Globus pallidus (tissue), 1 donor: ENCODE results near the gene FKTN.
"Not testable (repeated sequence)": the region's sequence is repeated elsewhere in the genome, so short reads cannot be mapped to it uniquely, and the experiment has no call there.

Experiments
- DNase-seq: peaks from one replicate; pipeline ENCODE4 v3.0.0-alpha.2; 2015; ENCODE audit warnings: low spot score

The FKTN gene

DNA sequence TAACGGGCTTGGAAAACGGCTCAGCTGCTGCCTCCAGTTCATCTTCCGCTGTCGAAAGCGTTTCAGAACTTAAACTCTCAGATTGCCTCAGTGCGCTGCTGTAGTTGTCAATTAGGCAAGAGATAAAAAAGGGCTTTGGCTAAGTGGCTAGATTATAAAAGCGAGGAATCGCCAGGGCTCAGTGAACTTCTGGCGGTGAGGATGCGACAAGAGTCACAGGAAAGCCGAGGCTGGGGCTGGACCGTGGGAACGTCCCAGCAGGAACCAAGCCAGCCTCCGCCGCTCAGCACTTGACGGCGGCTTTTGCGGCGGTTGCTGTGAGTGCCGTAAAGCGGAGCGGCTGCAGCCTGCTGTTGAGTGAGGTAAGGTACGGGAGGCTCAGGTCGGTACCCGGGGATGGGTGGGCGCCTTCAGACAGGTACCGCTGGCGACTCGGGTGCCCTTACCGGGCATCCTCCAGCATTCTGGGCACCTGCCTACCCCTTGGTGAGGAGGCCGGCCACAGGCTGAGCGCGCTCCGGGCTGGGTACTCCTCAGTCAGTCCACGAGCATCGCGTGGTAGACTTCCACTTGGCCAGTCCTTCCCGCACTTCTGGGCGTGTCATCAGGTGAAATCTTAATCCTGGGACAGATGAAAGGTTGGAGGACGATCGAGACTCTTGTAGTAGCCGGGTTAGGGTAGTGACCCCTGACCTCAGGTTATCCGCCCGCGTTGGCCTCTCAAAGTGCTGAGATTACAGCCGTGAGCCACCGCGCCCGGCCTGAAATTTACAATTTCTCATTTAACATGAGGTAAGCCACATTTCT, at the start of gene FKTN:
Gene FKTN, plus strand, starts transcription at position 328 of the 807 bp plus-strand sequence. CDS start 16,902 bp downstream, outside the sequence.
- DNase-seq: peak; percentile 83

DNA sequence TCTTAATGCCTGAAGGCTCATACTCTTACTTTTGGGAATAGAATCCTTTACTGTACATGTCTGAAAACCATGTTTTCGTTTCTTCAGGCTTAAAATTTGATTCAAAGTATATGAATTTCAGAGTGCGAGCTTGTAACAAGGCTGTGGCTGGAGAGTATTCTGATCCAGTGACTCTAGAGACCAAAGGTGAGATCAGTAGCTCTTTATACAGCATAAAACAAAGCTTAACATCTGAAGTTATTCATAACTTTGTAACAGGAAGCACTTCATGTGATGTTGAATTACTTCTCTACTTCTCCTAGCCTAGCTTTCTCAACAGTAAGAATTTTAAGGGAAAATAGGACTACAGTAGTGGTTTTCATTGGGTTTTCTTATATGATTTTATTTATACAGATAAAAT, 49.4 kb upstream of the FKTN start:
- DNase-seq: no peak

GRCh38 chr9:105510024-105510423, 47.9 kb upstream of the FKTN start:
- no peak for DNase-seq

DNA sequence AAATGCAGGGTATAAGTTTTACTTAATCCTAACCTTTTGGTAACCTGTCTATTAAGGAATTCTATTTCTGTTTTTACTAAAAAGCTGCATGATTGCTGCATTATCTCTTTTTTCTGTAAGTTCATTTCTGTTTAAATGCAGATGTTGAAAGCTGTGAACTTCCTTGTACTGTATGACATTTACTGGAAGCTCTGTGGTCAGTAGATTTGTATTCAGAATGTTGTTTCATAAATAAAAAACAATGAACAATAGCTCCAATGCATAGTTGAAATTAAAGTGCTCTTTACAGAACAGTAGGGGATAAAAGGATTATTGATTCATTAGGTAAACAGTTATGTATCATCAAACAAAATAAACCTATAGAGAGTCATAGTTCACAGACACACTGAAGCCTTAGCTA, 46.5 kb upstream of the FKTN start:
- peak; percentile 6 for DNase-seq

GRCh38 chr9:105515811-105516413, 42.0 kb upstream of the FKTN start:
- DNase-seq: no peak

GRCh38 chr9:105519710-105520369, 38.1 kb upstream of the FKTN start:
- not testable (repeated sequence) for DNase-seq

DNA sequence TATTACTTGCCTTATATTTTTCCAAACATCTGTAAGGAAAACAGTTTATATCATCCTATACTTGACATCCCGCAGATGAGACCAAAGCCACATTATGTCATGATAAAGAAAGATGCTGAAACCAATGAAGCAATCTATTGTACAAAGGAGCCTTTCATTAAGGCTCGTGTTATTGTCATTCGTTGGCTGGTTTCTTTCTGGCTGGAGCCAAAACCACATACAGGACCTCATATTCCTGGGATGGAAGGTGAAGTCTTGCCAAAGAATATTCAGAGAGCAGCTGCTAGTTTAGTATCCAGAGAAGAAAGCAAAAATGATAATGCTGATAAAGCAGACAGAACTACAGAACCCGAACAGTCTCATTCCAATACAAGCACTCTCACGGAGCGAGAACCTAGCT, 36.9 kb upstream of the FKTN start:
- DNase-seq: peak; percentile 33

DNA sequence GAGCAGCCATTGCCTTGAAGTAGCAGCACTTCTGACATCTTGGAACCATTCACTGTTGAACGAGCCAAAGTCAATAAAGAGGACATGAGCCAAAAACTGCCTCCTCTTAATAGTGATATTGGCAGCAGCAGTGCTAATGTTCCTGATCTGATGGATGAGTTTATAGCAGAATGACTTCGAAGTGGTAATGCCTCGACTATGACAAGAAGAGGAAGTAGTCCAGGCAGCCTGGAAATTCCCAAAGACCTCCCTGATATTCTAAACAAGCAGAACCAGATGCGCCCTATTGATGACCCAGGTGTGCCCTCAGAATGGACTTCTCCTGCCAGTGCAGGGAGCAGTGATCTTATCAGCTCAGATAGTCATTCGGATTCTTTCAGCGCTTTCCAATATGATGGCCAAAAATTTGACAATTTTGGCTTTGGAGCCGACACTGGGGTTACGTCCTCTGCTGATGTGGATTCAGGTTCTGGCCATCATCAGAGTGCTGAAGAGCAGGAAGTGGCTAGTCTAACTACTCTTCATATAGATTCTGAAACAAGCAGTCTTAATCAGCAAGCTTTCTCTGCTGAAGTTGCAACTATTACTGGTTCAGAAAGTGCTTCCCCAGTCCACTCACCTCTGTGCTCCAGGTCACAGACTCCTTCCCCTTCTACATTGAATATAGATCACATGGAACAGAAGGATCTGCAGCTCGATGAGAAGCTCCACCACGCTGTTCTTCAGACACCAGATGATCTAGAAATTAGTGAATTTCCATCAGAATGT, 35.1 kb upstream of the FKTN start:
- not testable (repeated sequence) for DNase-seq

- no peak for DNase-seq
Observed at GRCh38 chr9:105531530-105531929, 26.4 kb upstream of the FKTN start.

GRCh38 chr9:105535920-105536668, 21.8 kb upstream of the FKTN start:
- no peak for DNase-seq

- DNase-seq: no peak
Observed at GRCh38 chr9:105539452-105539851, 18.5 kb upstream of the FKTN start.

DNA sequence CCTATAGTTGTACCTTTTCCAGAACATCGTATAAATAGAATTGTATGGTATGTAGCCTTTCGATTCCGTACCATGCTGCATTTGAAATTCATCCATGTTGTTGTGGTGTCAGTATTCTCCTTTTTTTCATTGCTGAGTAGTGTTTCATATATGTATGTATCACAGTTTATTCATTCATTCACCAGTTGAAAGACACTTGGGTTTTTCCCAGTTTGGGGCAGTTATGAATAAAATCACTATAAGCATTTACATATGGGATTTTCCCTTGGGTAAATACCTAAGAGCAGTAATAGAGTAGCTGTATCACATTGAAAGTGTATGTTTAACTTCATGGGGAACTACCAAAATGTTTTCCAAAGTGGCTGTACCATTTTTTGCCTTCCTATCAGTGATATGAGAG, 16.1 kb upstream of the FKTN start:
- no peak for DNase-seq

DNA sequence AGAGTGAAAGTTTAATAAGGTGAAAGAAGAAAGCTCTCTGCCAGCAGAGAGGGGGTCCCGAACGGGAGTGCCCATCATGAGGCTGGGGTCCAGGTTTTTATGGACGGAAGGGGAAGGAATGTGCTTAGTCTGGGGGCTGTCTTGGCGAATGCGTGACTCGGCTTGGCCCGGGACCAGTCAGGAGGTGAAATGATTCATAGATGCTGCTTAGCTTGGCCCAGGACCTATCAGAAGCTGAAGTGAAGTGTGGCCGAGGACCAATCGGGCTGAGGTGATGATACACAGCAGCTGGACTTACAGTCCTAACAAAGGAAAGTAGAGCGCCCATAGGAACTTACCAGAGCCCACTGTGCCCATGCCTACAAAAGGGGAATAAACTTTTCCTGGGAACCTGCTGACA, 3.9 kb upstream of the FKTN start:
- DNase-seq: no peak

DNA sequence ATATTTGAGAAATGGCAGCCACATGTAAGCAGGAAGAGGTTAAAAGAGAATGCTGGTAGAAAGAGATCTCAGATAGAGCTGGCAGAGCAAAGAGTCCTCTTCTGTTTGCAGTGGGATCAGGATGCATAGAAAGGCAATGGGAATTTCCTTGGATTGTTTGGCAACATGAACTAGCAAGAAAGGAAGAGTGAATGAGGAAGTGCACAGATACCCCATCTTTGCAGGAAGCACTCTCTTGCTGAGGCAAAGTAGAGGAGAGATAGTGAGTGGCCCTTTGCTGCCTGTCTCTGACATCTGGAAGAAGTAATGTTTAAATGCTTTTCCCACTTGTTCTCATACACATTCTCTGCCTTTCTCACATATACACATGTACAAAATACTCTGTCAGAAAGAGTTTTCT, 14.5 kb downstream of the FKTN start:
- no peak for DNase-seq

- not testable (repeated sequence) for DNase-seq
Observed at GRCh38 chr9:105579952-105580351, 22.0 kb downstream of the FKTN start.

DNA sequence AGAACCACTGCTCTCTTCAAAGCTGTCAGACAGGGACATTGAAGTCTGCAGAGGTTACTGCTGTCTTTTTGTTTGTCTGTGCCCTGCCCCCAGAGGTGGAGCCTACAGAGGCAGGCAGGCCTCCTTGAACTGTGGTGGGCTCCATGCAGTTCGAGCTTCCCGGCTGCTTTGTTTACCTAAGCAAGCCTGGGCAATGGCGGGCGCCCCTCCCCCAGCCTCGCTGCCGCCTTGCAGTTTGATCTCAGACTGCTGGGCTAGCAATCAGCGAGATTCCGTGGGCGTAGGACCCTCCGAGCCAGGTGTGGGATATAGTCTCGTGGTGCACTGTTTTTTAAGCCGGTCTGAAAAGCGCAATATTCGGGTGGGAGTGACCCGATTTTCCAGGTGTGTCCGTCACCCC, 23.6 kb downstream of the FKTN start:
- DNase-seq: not testable (repeated sequence)

DNA sequence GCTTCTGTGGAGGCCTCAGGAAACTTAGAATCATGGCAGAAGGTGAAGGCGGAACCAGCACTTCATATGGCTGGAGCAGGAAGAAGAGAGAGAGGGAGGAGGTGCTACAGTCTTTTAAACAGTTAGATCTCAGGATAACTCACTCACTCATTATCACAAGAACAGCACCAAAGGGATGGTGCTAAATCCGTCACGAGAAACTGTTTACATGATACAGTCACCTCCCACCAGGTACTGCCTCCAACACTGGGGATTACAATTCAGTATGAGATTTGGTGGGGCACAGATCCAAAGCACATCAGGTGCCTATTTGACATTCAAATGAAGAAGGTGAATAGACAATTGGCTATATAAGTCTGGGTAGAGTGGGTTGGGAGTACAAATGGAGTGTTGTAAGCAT, 35.2 kb downstream of the FKTN start:
- no peak for DNase-seq

DNA sequence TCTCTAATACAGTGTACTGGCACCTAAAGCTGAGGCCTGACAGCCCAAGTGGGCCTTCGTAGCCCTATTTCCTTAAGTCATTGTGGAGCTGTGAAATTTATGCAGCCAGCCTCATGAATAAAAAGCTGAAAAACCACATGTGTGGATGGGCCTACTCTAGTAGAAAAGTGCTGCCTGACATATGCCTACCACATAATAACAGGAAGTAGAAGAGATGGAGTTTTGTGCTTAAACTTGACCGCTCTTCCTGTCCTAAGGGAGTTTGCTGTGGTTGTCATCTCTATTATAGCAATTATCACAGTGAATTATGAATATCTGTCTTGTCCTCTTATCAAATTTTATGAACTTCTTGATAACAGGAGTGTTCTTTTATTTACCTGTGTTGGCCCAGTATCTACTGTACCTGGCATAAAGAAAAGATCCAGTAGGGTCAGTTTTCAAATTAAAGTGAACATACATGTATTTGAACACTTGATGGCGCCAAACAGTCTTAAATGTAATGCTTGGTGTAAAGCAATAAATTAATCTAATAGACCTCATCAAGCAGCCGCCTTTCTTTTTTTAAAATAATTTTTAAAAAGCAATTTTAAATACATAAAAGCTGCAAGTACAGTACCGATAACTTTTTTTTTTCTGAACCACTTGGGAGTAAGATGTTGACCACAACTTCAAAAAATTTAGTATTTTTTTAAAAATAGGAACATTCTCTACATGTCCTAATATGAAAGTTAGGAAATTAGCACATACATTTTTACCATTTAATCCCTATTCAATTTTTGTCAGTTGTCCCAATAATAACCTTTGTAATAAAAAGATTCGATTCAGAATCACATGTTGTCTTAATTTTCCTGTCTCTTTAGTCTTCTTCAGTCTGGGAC, 51.0 kb downstream of the FKTN start:
- DNase-seq: peak; percentile 45

- no peak for DNase-seq
Observed at GRCh38 chr9:105621001-105621400, 63.1 kb downstream of the FKTN start.

DNA sequence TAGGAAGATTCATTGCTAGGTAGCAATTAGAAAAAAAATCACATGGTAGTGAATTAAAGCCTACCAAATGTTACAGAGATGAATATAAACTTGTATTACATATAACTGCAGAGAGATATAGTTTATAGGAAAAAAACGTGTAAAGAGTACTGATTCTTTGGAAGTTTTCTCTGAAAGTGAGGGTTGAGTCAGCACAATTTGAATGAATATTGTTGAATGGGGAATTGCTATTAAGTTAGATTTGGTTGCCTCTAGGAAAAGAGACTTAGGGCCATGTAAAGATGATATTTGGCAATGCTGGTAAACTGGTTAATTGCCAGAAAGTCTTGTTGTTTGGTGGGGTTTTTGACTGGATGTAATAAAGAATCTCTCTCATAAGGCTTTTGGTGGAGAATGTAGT, 67.2 kb downstream of the FKTN start:
- no peak for DNase-seq

- no peak for DNase-seq
Observed at GRCh38 chr9:105632807-105633206, 74.9 kb downstream of the FKTN start.
